NCI-H2227 (cell line): ENCODE results near the gene MYO7B.

ENCODE experiments used
- DNase-seq: peaks from one replicate; lab custom pipeline; 2025; ENCODE audit not compliant: unreplicated experiment; lab: John Stamatoyannopoulos, UW

The MYO7B gene

DNA sequence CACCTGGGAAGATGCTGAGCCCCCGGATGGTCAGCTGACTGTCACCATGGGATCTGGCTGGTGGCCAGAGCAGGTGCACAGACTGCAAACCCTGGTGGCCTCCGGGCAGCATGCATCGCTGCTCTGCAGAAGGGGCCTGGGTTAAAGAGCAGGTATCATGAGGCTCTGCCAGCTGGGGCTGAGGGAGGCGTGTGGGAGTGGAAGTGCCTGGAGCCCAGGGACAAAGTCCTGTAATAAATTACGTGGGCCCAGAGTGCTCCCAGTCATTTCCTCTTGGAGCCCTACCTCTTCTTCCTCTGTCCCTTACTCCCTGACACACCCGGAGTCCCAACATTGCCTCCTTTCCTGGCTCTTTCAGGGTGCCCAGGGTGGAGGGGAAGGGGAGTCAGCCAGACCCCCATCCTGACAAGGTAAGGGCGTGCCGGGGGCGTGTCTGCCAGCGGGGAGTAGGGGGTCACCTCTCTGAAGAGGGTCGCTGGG, at the start of gene MYO7B:
TSS of gene MYO7B (plus strand) at position 262 of the 480 bp plus-strand sequence. CDS start 24,040 bp downstream, outside the sequence.
- no peak for DNase-seq

GRCh38 chr2:127485694-127486071, 49.8 kb upstream of the MYO7B start:
- DNase-seq: no peak

- DNase-seq: no peak
Observed at GRCh38 chr2:127486247-127487058, 49.0 kb upstream of the MYO7B start.

DNA sequence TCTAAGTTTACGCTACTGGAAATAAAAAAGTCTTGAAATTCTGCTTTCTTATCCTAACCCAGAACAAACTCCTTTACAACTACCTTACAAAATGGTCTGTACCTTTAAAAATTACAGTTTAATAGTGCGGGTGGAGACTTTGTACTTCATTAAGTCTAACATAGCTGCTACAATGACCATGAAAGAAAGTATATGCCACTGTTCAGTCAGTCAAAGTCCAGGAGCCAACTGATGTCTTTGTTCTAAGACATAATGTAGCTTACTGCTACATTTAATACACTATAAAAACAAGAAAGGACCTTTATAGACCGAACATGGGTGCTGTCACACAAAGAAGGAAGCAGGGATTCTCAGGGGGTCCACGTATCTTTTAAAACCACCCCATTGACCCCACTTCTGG, 45.2 kb upstream of the MYO7B start:
- no peak for DNase-seq

DNA sequence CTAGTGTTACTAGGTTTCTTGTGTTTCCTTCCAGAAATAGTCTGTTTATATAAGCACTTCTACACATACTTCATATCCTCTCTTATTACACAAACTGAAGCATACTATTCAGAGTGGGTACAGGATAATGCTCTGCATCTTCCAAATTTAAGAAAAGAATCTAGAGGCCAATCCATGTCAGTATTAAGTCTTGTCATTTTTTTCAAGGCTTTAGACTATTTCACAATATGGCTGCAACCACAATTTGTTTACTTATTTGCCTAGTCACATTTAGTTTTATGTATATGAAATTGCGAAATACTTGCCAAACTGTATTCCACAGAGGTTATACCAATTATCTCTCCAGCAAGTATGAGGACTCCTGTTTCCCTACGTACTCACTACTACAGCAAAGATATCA, 37.1 kb upstream of the MYO7B start:
- no peak for DNase-seq

GRCh38 chr2:127503491-127503890, 32.0 kb upstream of the MYO7B start:
- DNase-seq: no peak

DNA sequence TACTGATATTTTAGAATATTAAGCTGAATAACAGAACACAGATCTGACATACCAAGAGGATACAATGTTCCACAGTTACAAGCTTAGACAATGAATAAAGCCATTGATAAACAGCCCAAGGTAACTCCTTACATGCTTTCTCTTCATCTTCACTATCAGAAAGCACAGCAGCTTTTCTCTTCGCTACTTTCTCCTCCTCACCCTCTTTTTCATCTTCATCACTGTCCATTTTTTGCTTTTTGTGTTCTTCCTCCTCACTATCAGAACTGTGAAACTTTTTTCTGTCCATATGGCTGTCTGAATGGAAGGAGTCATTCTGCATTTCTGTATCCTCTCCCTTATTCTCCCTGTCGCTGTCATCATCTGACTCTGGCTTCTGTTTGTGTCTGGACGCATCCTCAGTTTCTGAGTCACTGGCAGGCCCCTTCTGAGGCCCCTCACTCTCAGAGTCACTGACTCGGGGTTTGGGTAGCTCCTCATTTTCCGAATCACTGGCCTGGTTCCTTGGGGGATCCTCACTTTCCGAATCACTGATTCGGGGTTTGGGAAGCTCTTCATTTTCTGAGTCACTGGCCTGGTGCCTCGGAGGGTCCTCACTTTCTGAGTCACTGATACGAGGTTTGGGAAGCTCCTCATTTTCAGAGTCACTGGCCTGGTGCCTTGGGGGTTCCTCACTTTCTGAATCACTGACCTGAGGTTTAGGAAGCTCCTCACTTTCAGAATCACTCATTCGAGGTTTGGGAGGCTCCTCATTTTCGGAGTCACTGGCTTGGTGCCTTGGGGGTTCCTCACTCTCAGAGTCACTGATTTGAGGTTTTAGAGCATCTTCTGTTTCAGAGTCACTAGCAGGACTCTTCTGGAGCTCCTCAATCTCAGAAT, 30.7 kb upstream of the MYO7B start:
- DNase-seq: no peak

DNA sequence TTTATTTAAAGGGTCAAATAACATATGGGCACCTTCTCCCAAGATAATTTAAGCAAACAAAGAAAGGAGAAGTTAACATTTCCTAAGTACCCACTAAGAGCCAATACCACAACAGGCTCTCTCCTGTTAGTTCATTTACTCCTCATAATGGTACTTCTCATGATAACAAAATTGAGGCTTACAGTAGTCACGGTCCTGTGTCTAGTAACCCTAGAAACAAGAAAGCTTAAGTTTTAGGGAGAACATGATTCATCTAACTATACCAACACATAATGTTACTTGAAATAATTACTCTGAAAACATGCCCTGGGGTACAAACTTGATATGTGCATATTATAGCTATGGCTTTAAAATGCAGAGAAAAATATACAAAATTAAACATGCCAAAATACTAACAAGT, 29.0 kb upstream of the MYO7B start:
- no peak for DNase-seq

DNA sequence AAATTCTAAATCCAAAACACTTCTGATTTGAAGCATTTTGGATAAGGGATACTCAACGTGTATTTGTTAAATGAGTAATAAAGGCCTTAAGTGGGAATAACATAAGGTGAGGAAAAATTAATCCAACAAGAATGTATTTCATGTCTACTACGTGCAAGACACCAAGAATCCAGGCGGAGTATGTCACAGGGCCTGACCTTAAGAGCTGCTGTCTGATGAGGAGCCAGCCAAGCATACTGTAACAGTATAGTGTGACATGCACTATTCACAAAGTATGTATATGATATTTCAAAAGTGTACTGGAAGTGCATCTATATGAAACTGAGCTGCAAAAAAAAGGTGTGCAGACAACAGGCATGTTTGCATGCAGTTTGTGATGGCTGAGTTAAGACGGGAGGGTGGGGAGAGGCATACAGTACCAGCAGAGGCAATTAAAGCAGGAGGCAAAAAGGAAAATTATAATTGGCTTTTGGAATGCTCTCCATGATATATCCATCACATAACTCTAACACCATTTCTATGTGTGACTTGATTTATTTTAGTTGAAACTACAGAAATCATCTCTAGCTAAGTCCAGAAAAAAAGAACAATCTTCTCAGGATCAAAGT, 27.4 kb upstream of the MYO7B start:
- DNase-seq: no peak

DNA sequence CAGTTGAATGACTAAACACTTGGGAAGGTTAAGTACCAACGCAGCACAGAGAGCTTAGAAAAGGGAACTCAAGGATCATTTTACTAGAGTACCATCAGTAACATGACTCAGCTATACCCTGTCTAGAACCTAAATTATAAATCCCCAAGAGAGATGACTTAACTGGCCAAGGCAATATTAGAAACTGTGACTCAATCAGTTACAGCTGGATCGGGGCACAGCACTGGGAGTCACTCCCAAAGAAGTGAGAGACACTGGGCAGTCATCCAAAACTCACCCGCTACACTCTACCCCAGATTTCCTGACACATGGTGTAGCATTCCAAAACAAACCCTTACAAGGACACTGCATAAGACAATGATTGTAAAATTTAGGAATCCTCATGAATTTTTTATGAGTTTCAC, 26.9 kb upstream of the MYO7B start:
- DNase-seq: peak; percentile 17

GRCh38 chr2:127510073-127510472, 25.4 kb upstream of the MYO7B start:
- no peak for DNase-seq

- DNase-seq: no peak
Observed at GRCh38 chr2:127511090-127511695, 24.3 kb upstream of the MYO7B start.

DNA sequence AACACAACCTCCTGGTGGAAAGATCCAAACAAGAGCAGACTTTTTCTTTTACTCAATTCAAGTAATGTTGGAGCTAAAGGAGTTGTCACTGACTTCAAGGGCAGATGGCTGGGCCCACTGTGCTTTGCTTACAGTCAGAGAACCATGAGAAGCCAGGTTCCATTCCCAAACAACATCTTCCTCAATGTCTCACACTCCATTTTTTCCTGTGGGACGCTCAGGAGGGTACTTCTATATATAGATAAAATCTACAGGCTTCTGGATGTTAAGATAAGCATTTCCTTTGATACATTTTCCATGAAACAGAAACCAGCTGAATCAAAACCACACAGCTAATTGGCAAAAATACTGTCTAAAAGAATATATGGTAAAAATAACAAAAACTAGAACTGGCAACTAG, 23.6 kb upstream of the MYO7B start:
- no peak for DNase-seq

DNA sequence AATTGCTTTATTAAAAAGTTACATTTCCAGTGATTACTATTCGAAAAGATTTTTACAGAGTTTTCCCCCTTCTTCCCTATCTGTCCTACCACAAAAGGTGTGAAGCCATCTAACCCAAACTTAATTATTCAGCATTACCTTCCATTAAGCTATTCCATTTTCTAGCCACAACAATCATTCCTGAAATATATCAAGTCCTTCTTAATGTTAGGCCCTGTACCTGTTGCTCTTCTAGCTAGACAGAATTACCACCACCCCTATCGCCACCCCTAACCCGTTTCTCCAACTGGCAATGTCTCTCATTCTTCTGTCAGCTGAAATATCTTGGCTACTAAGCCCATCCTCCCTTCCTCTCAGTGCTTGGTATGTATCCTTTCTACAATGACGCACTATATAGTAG, 23.1 kb upstream of the MYO7B start:
- DNase-seq: no peak

- DNase-seq: no peak
Observed at GRCh38 chr2:127514076-127514475, 21.4 kb upstream of the MYO7B start.

GRCh38 chr2:127514485-127514884, 21.0 kb upstream of the MYO7B start:
- no peak for DNase-seq

GRCh38 chr2:127515383-127515915, 20.0 kb upstream of the MYO7B start:
- DNase-seq: no peak

DNA sequence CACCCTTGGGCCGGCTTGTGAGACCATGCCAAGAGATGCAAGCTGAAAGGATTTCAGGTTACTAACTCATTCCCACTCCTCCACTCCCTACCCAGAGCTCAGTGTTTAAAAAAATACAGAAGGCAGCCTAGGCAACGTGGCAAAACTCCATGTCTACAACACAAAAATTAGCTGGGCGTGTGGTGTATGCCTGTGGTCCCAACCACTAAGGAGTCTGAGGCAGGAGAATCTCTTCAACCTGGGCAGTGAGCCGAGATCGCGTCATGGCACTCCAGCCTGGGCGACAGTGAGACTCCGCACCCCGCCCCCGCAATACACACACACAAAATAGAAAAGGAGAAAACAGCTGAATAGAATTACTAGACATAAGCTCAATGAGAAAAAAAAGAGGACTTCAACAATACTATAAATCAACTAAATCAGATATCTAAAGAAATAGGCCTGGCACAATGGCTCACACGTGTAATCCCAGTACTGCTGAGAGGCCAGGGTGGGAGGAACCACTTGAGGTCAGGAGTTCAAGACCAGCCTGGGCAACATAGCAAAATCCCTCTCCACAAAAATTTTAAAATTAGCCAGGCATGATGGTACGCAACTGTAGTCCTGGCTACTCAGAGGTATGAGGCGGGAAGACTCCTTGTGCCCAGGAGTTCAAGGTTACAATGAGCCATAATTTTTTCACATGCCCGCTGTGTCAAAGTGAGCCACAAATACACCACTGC, 19.3 kb upstream of the MYO7B start:
- DNase-seq: no peak

GRCh38 chr2:127517465-127517864, 18.0 kb upstream of the MYO7B start:
- DNase-seq: no peak

DNA sequence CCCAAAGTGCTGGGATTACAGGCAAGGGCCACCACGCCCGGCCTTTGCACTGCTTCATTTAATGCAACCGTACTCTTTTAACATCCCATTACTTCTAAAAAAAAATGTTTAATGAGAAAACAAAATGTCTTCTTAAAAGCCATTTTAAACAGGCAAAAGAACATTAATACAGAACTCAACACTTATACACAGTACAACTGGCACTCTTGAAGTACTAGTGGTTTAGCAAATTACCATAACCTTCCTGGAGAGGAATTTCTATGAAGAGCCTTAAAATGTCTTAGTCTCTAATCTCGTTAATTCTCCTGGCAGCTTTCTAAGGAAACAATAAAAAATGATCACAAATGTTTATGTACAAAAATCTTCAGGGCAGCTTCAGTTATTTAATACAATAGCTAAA, 15.1 kb upstream of the MYO7B start:
- DNase-seq: no peak
